Measurements from ENCODE around the gene PTPN5. TPM values are rescaled to one million over a fixed set of nuclear protein-coding genes. Genes with fewer than 3 reads are reported as not detected.

The PTPN5 gene
- total RNA-seq, 1 donor from 2014 or later = 6.7 TPM

GRCh38 chr11:18731441-18731840 is 60.2 kb downstream of the PTPN5 start:
- H3K4me3 ChIP-seq = no peak overlapping the region
- no peak for TF ChIP-seq CTCF (IDR thresholded peaks at IDR 0.05)
- no peaks in the 10 kb centered on the region for H3K9me3 ChIP-seq
- intact Hi-C loops (cut with DNase I) = no loop called here
- no peaks in the 10 kb centered on the region for H3K36me3 ChIP-seq
- H3K27ac ChIP-seq = no peak overlapping the region
- no peaks in the 10 kb centered on the region for H3K4me1 ChIP-seq
- H3K27me3 ChIP-seq = no peaks in the 10 kb centered on the region
- DNase-seq (ENCODE audit: low spot score in 2 of 2) = no peak

GRCh38 chr11:18730020-18730419 is 61.6 kb downstream of the PTPN5 start:
- no peak for TF ChIP-seq CTCF (IDR thresholded peaks at IDR 0.05)
- no peaks in the 10 kb centered on the region for H3K36me3 ChIP-seq
- intact Hi-C loops (cut with DNase I) = no loop called here
- no peaks in the 10 kb centered on the region for H3K27me3 ChIP-seq
- H3K4me1 ChIP-seq = no peaks in the 10 kb centered on the region
- H3K9me3 ChIP-seq = no peaks in the 10 kb centered on the region
- H3K27ac ChIP-seq = no peak overlapping the region
- DNase-seq (ENCODE audit: low spot score in 2 of 2) = no peak
- no peak overlapping the region for H3K4me3 ChIP-seq

- H3K36me3 ChIP-seq = no peaks in the 10 kb centered on the region
- H3K27ac ChIP-seq = no peak overlapping the region
- no peaks in the 10 kb centered on the region for H3K4me1 ChIP-seq
- no peak for TF ChIP-seq CTCF (IDR thresholded peaks at IDR 0.05)
- intact Hi-C loops (cut with DNase I) = loop anchor here (10.0 kb wide), 1 partner anchor 715 kb away; the partner anchor contains the start of gene SERGEF
- H3K4me3 ChIP-seq = no peak overlapping the region
- no peaks in the 10 kb centered on the region for H3K27me3 ChIP-seq
- H3K9me3 ChIP-seq = no peaks in the 10 kb centered on the region
- DNase-seq (ENCODE audit: low spot score in 2 of 2) = no peak
Observed at GRCh38 chr11:18729426-18729825, 62.2 kb downstream of the PTPN5 start.

- DNase-seq (ENCODE audit: low spot score in 2 of 2) = no peak
- H3K9me3 ChIP-seq = no peaks in the 10 kb centered on the region
- intact Hi-C loops (cut with DNase I) = loop anchor here (10.0 kb wide), 1 partner anchor 714 kb away; the partner anchor contains the start of gene SERGEF
Observed at GRCh38 chr11:18728658-18729057, 62.9 kb downstream of the PTPN5 start.

GRCh38 chr11:18727479-18728236 is 63.9 kb downstream of the PTPN5 start:
- Histone ChIP-seq H3K4me1 (no peaks in the 10 kb centered on the region), H3K36me3 (no peaks in the 10 kb centered on the region), H3K4me3 (no peak overlapping the region), H3K27me3 (no peaks in the 10 kb centered on the region), H3K27ac (no peak overlapping the region), H3K9me3 (no peaks in the 10 kb centered on the region)
- intact Hi-C loops (cut with DNase I) = loop anchor here (10.0 kb wide), 1 partner anchor 713 kb away; the partner anchor contains the start of gene SERGEF
- DNase-seq (ENCODE audit: low spot score in 2 of 2) = no peak
- peak; percentile 14 to 73 (median 72) for TF ChIP-seq CTCF (IDR thresholded peaks at IDR 0.05)

More at GRCh38 chr11:18728658-18729057, 62.9 kb downstream of the PTPN5 start:
- Histone ChIP-seq H3K4me1 (no peaks in the 10 kb centered on the region), H3K4me3 (no peak overlapping the region), H3K36me3 (no peaks in the 10 kb centered on the region), H3K27me3 (no peaks in the 10 kb centered on the region), H3K27ac (no peak overlapping the region)
- no peak for TF ChIP-seq CTCF (IDR thresholded peaks at IDR 0.05)

Data from ascending aorta (tissue), 2 donors.